OCI-LY1 (cell line): ENCODE results near the gene PDE6B.
"Not testable (repeated sequence)": the region's sequence is repeated elsewhere in the genome, so short reads cannot be mapped to it uniquely, and the experiment has no call there.

Experiments
- H2AFZ ChIP-seq: fragments of 200-600 bp; sonication (generic), shearing (Covaris generic); 2 replicates; pipeline ENCODE4 v1.6.0; 2014; ENCODE audit warnings: antibody characterized with exemption, mild to moderate bottlenecking, low read length
- H3F3A ChIP-seq: fragments of 200-600 bp; sonication (generic), shearing (Covaris generic); 2 replicates; pipeline ENCODE4 v1.6.0; 2014; ENCODE audit warnings: mild to moderate bottlenecking, antibody characterized with exemption, low read length, moderate library complexity; ENCODE audit not compliant: insufficient read depth
- H3K27ac ChIP-seq: fragments of 200-600 bp; sonication (generic); 2 replicates; pipeline ENCODE4 v1.5.1; 2014; ENCODE audit warnings: low read length, mixed run types, mild to moderate bottlenecking, low read depth; ENCODE audit not compliant: poor library complexity, severe bottlenecking
- H3K27me3 ChIP-seq: fragments of 200-600 bp; sonication (generic); 2 replicates; pipeline ENCODE4 v1.6.0; 2014; ENCODE audit warnings: antibody characterized with exemption, mild to moderate bottlenecking, low read length, moderate library complexity; ENCODE audit not compliant: insufficient read depth
- H3K36me3 ChIP-seq: fragments of 200-600 bp; sonication (generic); 2 replicates; pipeline ENCODE4 v1.6.1; 2014; ENCODE audit warnings: mild to moderate bottlenecking, antibody characterized with exemption, low read length, moderate library complexity, mixed read lengths; ENCODE audit not compliant: insufficient read depth
- H3K4me1 ChIP-seq: fragments of 200-600 bp; sonication (generic); 2 replicates; pipeline ENCODE4 v1.5.1; 2014; ENCODE audit warnings: mild to moderate bottlenecking, low read length, moderate library complexity; ENCODE audit not compliant: insufficient read depth, severe bottlenecking
- H3K4me2 ChIP-seq: fragments of 200-600 bp; sonication (generic), shearing (Covaris generic); 2 replicates; pipeline ENCODE4 v1.6.1; 2014; ENCODE audit warnings: low read length
- H3K4me3 ChIP-seq: fragments of 200-600 bp; sonication (generic); 2 replicates; pipeline ENCODE4 v1.5.1; 2014; ENCODE audit warnings: low read length, low read depth, mild to moderate bottlenecking, mixed read lengths; ENCODE audit not compliant: poor library complexity, severe bottlenecking
- H3K79me2 ChIP-seq: fragments of 200-600 bp; shearing (Covaris generic); 2 replicates; pipeline ENCODE4 v1.6.1; 2016; ENCODE audit warnings: mixed run types, low read length, mixed read lengths; ENCODE audit not compliant: insufficient read depth
- H3K9ac ChIP-seq: fragments of 200-600 bp; sonication (generic), shearing (Covaris generic); 2 replicates; pipeline ENCODE4 v1.6.1; 2014; ENCODE audit warnings: mild to moderate bottlenecking, low read length, mixed read lengths
- H3K9me2 ChIP-seq: fragments of 200-600 bp; sonication (generic), shearing (Covaris generic); 2 replicates; pipeline ENCODE4 v1.6.1; 2014; ENCODE audit warnings: low read depth, mild to moderate bottlenecking, low read length, mixed read lengths
- H3K9me3 ChIP-seq: fragments of 200-600 bp; shearing (Covaris generic); 2 replicates; pipeline ENCODE4 v1.6.1; 2014; ENCODE audit warnings: low read length, mixed read lengths
- H4K20me1 ChIP-seq: fragments of 200-600 bp; sonication (generic), shearing (Covaris generic); 2 replicates; pipeline ENCODE4 v1.6.0; 2016; ENCODE audit warnings: mild to moderate bottlenecking, low read length; ENCODE audit not compliant: insufficient read depth
- CTCF ChIP-seq: fragments of 200-600 bp; sonication (generic), shearing (Covaris generic); IDR thresholded peaks from 2 replicates; pipeline ENCODE4 v1.5.1; 2017; ENCODE audit warnings: mild to moderate bottlenecking, antibody characterized with exemption, low read length, moderate library complexity, mixed read lengths
- EZH2 ChIP-seq: fragments of 200-600 bp; sonication (generic), shearing (Covaris generic); IDR thresholded peaks from 2 replicates; pipeline ENCODE4 v1.8.0; 2017; ENCODE audit warnings: borderline replicate concordance, mixed run types, mild to moderate bottlenecking, antibody characterized with exemption, low read length, moderate library complexity, mixed read lengths

PDE6B gene

GRCh38 chr4:688854-689681 lies 63.7 kb downstream of the PDE6B start, which contains the start of gene SLC49A3:
TSS of gene SLC49A3 (minus strand) at chr4:689151. CDS start at chr4:689127, 24 bp downstream.
- Histone ChIP-seq H3K36me3 (no peaks in the 10 kb centered on the region), H3F3A (no peaks in the 10 kb centered on the region), H2AFZ (no peak within 1 kb of the TSS), H3K79me2 (no peaks in the 10 kb centered on the region), H3K9me3 (no peaks in the 10 kb centered on the region), H3K9me2 (no peaks in the 10 kb centered on the region), H3K4me3 (no peak within 1 kb of the TSS), H3K9ac (no peak within 1 kb of the TSS), H4K20me1 (no peaks in the 10 kb centered on the region), H3K4me2 (no peak within 1 kb of the TSS), H3K27ac (no peak within 1 kb of the TSS), H3K27me3 (no peaks in the 10 kb centered on the region), H3K4me1 (no peaks in the 10 kb centered on the region)
- TF ChIP-seq CTCF (no peak), EZH2 (no peak)

- Histone ChIP-seq H3K27ac (no peak overlapping the region), H3K4me2 (no peak overlapping the region), H4K20me1 (no peaks in the 10 kb centered on the region), H3K27me3 (no peaks in the 10 kb centered on the region), H3K9me2 (no peaks in the 10 kb centered on the region), H3K79me2 (no peaks in the 10 kb centered on the region), H3K36me3 (no peaks in the 10 kb centered on the region), H3K4me3 (no peak overlapping the region), H3K9me3 (no peaks in the 10 kb centered on the region), H3K9ac (no peak overlapping the region), H3K4me1 (no peaks in the 10 kb centered on the region), H2AFZ (no peak overlapping the region), H3F3A (no peaks in the 10 kb centered on the region)
- no peak for TF ChIP-seq CTCF
- no peak for TF ChIP-seq EZH2
These were observed 64.3 kb downstream of the PDE6B start for GRCh38 chr4:689723-690122.

GRCh38 chr4:692771-693554 lies 67.6 kb downstream of the PDE6B start:
- Histone ChIP-seq H3K4me3 (no peak overlapping the region), H3K79me2 (no peaks in the 10 kb centered on the region), H3K9me3 (no peaks in the 10 kb centered on the region), H3K27ac (no peak overlapping the region), H3K36me3 (no peaks in the 10 kb centered on the region; the same call in 1 of the 2 replicates), H3K27me3 (no peaks in the 10 kb centered on the region), H3K4me1 (no peaks in the 10 kb centered on the region), H3K9ac (no peak overlapping the region), H3F3A (no peaks in the 10 kb centered on the region), H3K4me2 (no peak overlapping the region), H2AFZ (no peak overlapping the region), H4K20me1 (no peaks in the 10 kb centered on the region), H3K9me2 (no peaks in the 10 kb centered on the region)
- TF ChIP-seq EZH2 (no peak), CTCF (no peak)

- not testable (repeated sequence) for H3K27me3 ChIP-seq, H3K9ac ChIP-seq, H3K4me2 ChIP-seq, H3K9me2 ChIP-seq, H3K36me3 ChIP-seq, H3K9me3 ChIP-seq, H3K79me2 ChIP-seq, H3K27ac ChIP-seq, H3F3A ChIP-seq, H4K20me1 ChIP-seq, H2AFZ ChIP-seq, H3K4me3 ChIP-seq
- peaks cover 10% of the 10 kb centered on the region for H3K4me1 ChIP-seq
These were observed 69.1 kb downstream of the PDE6B start for GRCh38 chr4:694341-694940.
